Body of pancreas (tissue), 4 donors: Measurements from ENCODE around the gene SMIM35.

Experiments used
- CTCF ChIP-seq, 7 experiments: fragments of 450-650 bp in 4 of 7; fragments of 200-600 bp in 3 of 7; sonication (generic) in 3 of 7; IDR thresholded peaks; one replicate each; pipeline ENCODE4 v1.5.1; 2016 to 2019; ENCODE audit warnings: antibody characterized with exemption in 7 of 7
- POLR2A ChIP-seq, 3 donors: fragments of 450-650 bp; IDR thresholded peaks; one replicate each; pipeline ENCODE4 v1.6.1; 2016; ENCODE audit warnings: antibody characterized with exemption in 3 of 3, mild to moderate bottlenecking in 2 of 3

DNA sequence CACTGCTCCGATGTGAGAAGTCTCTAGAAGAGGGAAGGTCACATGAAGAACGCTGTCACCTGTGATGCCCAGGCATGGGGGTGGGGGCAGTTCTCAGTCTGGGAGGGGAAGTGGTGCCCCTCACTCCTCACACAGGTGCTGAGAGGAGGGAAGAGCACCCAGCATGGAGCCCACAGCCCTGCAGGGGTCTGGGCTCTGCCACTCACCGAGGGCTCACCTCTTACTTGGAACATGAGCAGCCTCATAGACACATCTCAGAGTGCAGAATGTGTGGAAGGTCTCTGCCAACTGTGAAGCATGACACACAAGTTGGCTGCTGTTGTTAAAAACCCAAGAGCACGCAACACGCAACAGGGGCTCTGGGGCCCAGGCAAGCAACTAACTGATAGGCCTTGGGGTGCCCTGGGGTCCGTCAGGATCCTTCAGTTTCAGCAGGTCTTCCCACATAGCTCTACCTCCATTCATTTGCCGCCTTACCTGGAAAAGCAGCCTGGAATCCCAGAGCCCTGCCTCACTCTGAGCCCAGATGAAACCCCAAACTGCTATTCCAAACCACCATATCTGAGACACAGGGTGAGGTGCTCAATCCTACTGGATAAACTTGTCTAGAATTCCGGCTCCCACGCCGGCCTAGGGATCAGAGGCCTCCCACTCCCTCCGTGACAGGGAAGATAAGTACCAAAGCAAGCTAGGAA is 27.4 kb downstream of the SMIM35 start:
- TF ChIP-seq CTCF (IDR thresholded peaks at IDR 0.05) (no peak), POLR2A (IDR thresholded peaks at IDR 0.05) (no peak)
